ENCODE results near the gene ARHGEF16.
A peak's percentile ranks its signal among the peaks of the same experiment; 100 is the strongest.

Gene ARHGEF16

GRCh38 chr1:3451994-3452865, 2.2 kb upstream of the ARHGEF16 start:
- no peak overlapping the region for H3K4me3 ChIP-seq (replicated peaks in 1 of 2; ENCODE audit: low read depth in 2 of 2, low read length in 2 of 2)
- no peak for TF ChIP-seq CTCF (IDR thresholded peaks at IDR 0.05; ENCODE audit: low read depth, low read length)
- DNase-seq (ENCODE audit: low read depth in 2 of 2): no peak

DNA sequence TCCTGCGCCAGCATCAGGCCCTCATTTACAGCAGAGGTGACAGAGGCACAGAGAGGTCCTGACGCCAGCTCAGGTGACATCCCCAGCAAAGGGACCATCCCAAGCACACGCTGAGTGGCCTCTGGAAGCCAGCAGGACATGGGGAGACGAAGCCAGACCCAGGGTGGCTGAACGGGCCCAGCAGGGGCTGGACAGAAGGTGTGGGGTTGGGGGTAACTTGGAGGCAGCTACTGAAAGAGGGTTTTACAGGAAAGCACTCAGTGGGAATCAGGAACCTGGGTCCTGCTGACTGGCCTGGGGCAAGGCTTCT, 1.6 kb upstream of the ARHGEF16 start:
- DNase-seq (ENCODE audit: low read depth in 2 of 2): no peak
- TF ChIP-seq CTCF (IDR thresholded peaks at IDR 0.05; ENCODE audit: low read depth, low read length): no peak
- no peak overlapping the region for H3K4me3 ChIP-seq (replicated peaks in 1 of 2; ENCODE audit: low read depth in 2 of 2, low read length in 2 of 2)

- peak; percentile 97 for TF ChIP-seq CTCF (IDR thresholded peaks at IDR 0.05; ENCODE audit: low read depth, low read length)
- DNase-seq (ENCODE audit: low read depth in 2 of 2): peak; percentile 66 to 70
- no peak overlapping the region for H3K4me3 ChIP-seq (replicated peaks in 1 of 2; ENCODE audit: low read depth in 2 of 2, low read length in 2 of 2)
These were observed 1.2 kb upstream of the ARHGEF16 start for GRCh38 chr1:3453203-3453761.

DNA sequence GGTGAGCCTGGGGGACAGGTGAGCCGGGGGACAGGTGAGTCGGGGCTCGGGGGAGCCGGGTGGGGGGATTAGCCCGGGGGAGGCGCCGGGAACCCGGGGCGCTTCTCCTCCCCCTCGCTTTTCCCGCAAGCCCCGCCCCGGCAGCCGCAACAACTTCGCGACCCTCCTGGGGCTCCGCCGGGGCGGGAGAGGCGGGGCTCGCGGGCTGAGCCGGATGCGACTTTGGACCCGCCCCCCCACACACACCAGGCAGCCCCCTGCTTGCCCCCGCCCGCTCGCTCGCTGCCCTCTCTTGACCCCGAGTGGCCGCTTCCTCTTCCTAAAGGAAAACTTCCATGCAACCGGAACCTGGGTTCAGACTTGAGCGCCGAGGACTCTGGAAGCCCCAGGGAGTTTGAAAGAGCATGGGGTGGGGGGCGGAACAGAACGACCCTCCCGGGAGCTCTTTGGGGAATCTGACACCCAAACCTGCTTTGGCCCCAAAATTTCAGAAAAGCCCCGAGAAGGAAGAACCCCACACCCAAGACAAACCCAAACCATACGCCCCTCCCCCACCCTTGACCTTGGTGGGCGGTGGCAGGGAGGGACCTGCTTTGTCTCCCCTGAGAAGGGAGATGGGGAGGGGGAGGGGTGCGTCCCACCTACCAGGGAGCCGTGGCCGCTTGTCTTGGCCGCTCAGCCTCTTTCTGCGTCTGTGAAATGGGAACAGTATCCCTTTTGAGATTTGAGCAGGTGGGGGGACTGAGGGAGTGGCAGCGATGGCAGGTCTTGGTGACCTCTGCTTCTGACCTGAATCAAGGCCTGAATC, 550 bp downstream of the ARHGEF16 start:
- no peak for DNase-seq (ENCODE audit: low read depth in 2 of 2)
- H3K4me3 ChIP-seq (replicated peaks in 1 of 2; ENCODE audit: low read depth in 2 of 2, low read length in 2 of 2): peak overlapping the region in 1 of 2 donors; percentile 21
- TF ChIP-seq CTCF (IDR thresholded peaks at IDR 0.05; ENCODE audit: low read depth, low read length): no peak

- TF ChIP-seq CTCF (IDR thresholded peaks at IDR 0.05; ENCODE audit: low read depth, low read length): no peak
- H3K4me3 ChIP-seq (replicated peaks in 1 of 2; ENCODE audit: low read depth in 2 of 2, low read length in 2 of 2): no peak overlapping the region
- no peak for DNase-seq (ENCODE audit: low read depth in 2 of 2)
These were observed 1.4 kb downstream of the ARHGEF16 start for GRCh38 chr1:3455670-3456448.

GRCh38 chr1:3456449-3456963, 2.0 kb downstream of the ARHGEF16 start:
- DNase-seq (ENCODE audit: low read depth in 2 of 2): no peak
- no peak overlapping the region for H3K4me3 ChIP-seq (replicated peaks in 1 of 2; ENCODE audit: low read depth in 2 of 2, low read length in 2 of 2)
- no peak for TF ChIP-seq CTCF (IDR thresholded peaks at IDR 0.05; ENCODE audit: low read depth, low read length)
